Measurements from ENCODE around the gene RAP1GAP. TPM values are rescaled to one million over a fixed set of nuclear protein-coding genes. Genes with fewer than 3 reads are reported as not detected.

The RAP1GAP gene
- total and polyA plus RNA-seq, 9 of the 15 experiments (the other 6 are each of a cell fraction or from before 2014, with no cell fraction given), result 0.29 to 30.2 (median 19.2) TPM

DNA sequence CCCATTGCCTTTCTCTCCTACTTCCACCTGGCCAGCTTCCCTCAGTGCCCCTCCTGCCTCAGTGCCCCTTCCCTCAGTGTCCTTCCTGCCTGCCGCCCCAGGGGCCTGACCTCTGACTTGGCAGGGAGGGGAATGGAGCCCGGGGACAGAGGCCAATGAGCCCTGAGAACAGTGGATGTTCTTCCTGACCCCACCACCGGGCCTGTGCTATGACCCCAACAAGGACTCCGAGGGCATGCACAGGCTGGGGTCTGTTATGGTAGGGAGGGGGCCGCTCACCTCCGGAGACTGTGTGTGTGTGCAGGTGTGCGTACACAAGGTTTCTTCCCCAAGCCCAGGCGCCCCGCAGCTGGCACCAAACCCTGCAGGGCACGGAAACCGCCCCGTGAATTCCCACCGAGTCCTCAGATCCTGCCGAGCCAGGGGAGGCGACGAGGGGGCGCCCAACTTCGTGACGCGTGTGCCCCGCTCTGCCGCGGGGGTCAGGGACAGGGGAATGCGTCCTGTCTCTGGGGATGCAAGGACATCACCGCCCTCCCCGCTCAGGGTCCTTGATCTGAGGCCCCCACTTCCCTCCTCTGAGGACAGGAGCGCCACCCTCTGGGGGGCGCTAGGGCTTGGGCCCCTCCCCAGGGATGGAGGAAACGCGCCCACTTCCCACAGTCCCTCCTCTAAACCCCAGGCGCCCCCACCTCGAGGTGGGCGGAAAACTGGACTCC is 766 bp downstream of the RAP1GAP start (continued):
- no peak for TF ChIP-seq ZBTB8A (IDR thresholded peaks at IDR 0.05; ENCODE audit: partially characterized antibody)
- no peak for TF ChIP-seq RERE (CRISPR knock-in tag; IDR thresholded peaks at IDR 0.05; ENCODE audit: borderline replicate concordance)
- no peak for TF ChIP-seq RAD51 (IDR thresholded peaks at IDR 0.05; ENCODE audit: borderline replicate concordance, low read depth)
- TF ChIP-seq MYBL2 (IDR thresholded peaks at IDR 0.05; ENCODE audit: low read depth), result no peak
- TF ChIP-seq MYBL2 (CRISPR knock-in tag; IDR thresholded peaks at IDR 0.05; ENCODE audit: borderline replicate concordance), result peak; percentile 71; the same call in 1 of the 2 replicates
- TF ChIP-seq, protein P1, sequence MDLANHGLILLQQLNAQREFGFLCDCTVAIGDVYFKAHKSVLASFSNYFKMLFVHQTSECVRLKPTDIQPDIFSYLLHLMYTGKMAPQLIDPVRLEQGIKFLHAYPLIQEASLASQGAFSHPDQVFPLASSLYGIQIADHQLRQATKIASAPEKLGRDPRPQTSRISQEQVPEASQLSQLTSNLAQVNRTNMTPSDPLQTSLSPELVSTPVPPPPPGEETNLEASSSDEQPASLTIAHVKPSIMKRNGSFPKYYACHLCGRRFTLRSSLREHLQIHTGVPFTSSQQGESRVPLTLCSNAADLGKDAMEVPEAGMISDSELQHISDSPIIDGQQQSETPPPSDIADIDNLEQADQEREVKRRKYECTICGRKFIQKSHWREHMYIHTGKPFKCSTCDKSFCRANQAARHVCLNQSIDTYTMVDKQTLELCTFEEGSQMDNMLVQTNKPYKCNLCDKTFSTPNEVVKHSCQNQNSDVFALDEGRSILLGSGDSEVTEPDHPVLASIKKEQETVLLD (IDR thresholded peaks at IDR 0.05), result 0 out of 2 replicates have a peak, but pooled peaks have one; percentile 40
- TF ChIP-seq CTCFL (IDR thresholded peaks at IDR 0.05; ENCODE audit: borderline replicate concordance, insufficient read depth, low read depth, low read length, poor library complexity, severe bottlenecking), result peak; percentile 78

Data from K562 (cell line).